Activated T-helper 1 cell treated with anti-CD3 and anti-CD28 coated beads, Interleukin-12 subunit alpha, Interleukin-12 subunit beta, Interleukin-2, Interleukin-4 antibody, amounts not matched to agents 30 ng/mL and 10 ng/mL and 1 ng/mL, durations not matched to agents 14 hours and 24 hours and 36 hours (primary cell): ENCODE measurements around the gene OSBPL1A. TPM values are rescaled to one million over a fixed set of nuclear protein-coding genes. Genes with fewer than 3 reads are reported as not detected.
A peak's percentile ranks its signal among the peaks of the same experiment; 100 is the strongest.
"Not testable (repeated sequence)": the region's sequence is repeated elsewhere in the genome, so short reads cannot be mapped to it uniquely, and the experiment has no call there.

Experiments
- DNase-seq: peaks from one replicate; pipeline ENCODE4 v3.0.0; 2021; ENCODE audit warnings: low spot score
- H3K27ac Mint-ChIP-seq: one replicate; pipeline ENCODE4 v1.8.0; 2021; ENCODE audit warnings: mild to moderate bottlenecking, mixed read lengths
- H3K27me3 Mint-ChIP-seq: one replicate; pipeline ENCODE4 v1.8.0; 2022; ENCODE audit warnings: mild to moderate bottlenecking, moderate library complexity, mixed read lengths; ENCODE audit not compliant: insufficient read depth
- H3K36me3 Mint-ChIP-seq: one replicate; pipeline ENCODE4 v1.8.0; 2021; ENCODE audit warnings: low read depth, mixed read lengths
- H3K4me1 Mint-ChIP-seq: one replicate; pipeline ENCODE4 v1.8.0; 2021; ENCODE audit warnings: low read depth, mixed read lengths
- H3K4me3 Mint-ChIP-seq: one replicate; pipeline ENCODE4 v1.8.0; 2021; ENCODE audit warnings: mild to moderate bottlenecking, moderate library complexity, mixed read lengths
- H3K9me3 Mint-ChIP-seq: one replicate; pipeline ENCODE4 v1.8.0; 2021; ENCODE audit warnings: mixed read lengths
- intact Hi-C: fragments of 100-400 bp; cut with micrococcal nuclease; formaldehyde crosslinking; loops from one replicate; pipeline ENCODE4 v1.15.1; 2024
- total RNA-seq: library from RNA; stranded (reverse); gene quantifications from 2 replicates; pipeline ENCODE4 v1.2.3, GENCODE V29; 2022

The OSBPL1A gene
- total RNA-seq, 1 donor from 2014 or later = 2.5 TPM

GRCh38 chr18:24395049-24395795, 2.4 kb downstream of the OSBPL1A start:
- Mint-ChIP-seq H3K27ac (no peak overlapping the region), H3K4me1 (peaks cover 12% of the 10 kb centered on the region), H3K27me3 (peaks cover 24% of the 10 kb centered on the region), H3K36me3 (no peaks in the 10 kb centered on the region), H3K9me3 (no peaks in the 10 kb centered on the region), H3K4me3 (no peak overlapping the region)
- DNase-seq = no peak
- intact Hi-C loops = no loop called here

DNA sequence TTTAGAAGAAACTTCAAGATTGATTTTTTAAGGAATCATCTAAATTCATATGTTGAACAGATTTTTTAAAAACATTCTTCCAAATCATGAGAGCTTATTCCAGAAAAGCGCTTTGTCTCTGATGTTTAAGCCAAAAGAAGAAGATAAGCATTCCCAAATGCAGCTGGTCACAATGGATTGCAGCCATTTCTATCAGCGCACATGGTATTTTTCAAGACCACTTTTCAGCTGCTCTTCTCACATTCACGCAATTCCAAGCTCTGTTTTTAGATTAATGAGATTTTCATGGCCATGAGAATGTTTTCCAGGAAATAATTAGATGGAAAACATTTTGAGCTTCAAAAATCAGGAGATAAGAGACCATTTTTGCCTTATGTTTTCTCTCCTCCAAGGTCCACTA, 8.7 kb downstream of the OSBPL1A start:
- Mint-ChIP-seq H3K4me1 (no peaks in the 10 kb centered on the region), H3K27ac (no peak overlapping the region), H3K36me3 (no peaks in the 10 kb centered on the region), H3K4me3 (no peak overlapping the region), H3K27me3 (peaks cover 6% of the 10 kb centered on the region), H3K9me3 (no peaks in the 10 kb centered on the region)
- no peak for DNase-seq
- intact Hi-C loops = loop anchor here (1.0 kb wide), 1 partner anchor 27 kb away; no protein-coding TSS in a partner anchor

DNA sequence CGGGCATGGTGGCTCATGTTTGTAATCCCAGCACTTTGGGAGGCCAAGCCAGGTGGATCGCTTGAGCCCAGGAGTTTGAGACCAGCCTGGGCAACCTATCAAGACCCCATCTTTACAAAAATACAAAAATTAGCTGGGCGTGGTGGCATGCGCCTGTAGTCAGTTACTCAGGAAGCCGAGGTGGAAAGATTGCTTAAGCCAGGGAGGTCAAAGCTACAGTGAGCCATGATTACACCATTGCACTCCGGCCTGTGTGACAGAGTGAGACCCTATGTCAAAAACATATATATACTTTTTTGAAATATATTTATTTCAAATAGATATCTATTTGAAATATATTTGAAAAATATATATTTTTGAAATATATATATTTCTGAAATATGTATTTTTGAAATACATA, 10.9 kb downstream of the OSBPL1A start:
- Mint-ChIP-seq H3K9me3 (no peaks in the 10 kb centered on the region), H3K36me3 (no peaks in the 10 kb centered on the region), H3K4me1 (no peaks in the 10 kb centered on the region), H3K27ac (no peak overlapping the region), H3K27me3 (peaks cover 6% of the 10 kb centered on the region), H3K4me3 (no peak overlapping the region)
- DNase-seq = no peak
- intact Hi-C loops = no loop called here

DNA sequence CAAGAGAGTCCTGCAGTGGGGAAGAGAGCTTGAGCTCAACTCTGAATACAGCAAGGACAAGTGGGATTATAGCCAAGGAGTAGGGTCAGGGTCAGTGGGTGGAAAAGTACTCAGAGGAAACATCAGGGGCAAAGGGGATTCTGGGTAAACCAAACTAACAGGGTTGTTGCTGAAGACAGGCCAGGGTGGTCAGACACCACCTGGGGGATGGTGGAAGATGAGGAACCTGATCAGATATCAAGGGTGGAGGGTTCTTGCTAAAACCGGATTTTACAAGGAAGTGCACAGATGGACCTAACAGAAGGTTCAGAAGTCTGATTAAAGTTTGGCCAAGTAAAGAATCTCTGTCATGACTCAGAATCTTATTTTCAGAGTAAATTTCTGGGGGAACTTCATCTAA, 16.5 kb downstream of the OSBPL1A start:
- Mint-ChIP-seq H3K4me1 (peaks cover 9% of the 10 kb centered on the region), H3K9me3 (no peaks in the 10 kb centered on the region), H3K36me3 (no peaks in the 10 kb centered on the region), H3K27me3 (peaks cover 2% of the 10 kb centered on the region), H3K27ac (no peak overlapping the region), H3K4me3 (no peak overlapping the region)
- no peak for DNase-seq
- intact Hi-C loops = no loop called here

- peaks cover under 1% of the 10 kb centered on the region for H3K27me3 Mint-ChIP-seq
- no peak overlapping the region for H3K27ac Mint-ChIP-seq
- H3K36me3 Mint-ChIP-seq = peaks cover 1% of the 10 kb centered on the region
- H3K9me3 Mint-ChIP-seq = no peaks in the 10 kb centered on the region
- no peak overlapping the region for H3K4me3 Mint-ChIP-seq
- peaks cover 9% of the 10 kb centered on the region for H3K4me1 Mint-ChIP-seq
- intact Hi-C loops = no loop called here
- no peak for DNase-seq
These were observed 17.4 kb downstream of the OSBPL1A start for GRCh38 chr18:24380163-24380747.

DNA sequence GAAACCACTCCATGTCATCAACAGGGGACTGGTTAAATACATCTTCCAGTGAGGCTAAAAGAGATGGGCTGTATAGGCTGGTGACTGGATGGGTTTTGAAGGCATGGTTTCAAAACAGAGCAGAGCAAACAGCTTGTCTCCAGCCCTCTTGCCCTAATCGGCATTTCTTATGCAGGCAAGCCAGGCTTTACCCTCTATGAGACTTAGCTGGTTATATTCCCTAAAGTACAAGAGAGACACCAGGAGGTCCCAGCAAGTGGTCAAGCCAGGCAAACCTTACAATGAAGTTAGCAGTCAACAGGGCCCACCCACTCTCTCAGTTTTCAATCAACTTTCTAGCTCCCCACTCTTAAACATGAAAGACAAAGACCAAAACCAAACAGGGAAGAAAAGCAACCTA, 19.0 kb downstream of the OSBPL1A start:
- Mint-ChIP-seq H3K27me3 (no peaks in the 10 kb centered on the region), H3K27ac (no peak overlapping the region), H3K9me3 (no peaks in the 10 kb centered on the region), H3K4me3 (no peak overlapping the region), H3K36me3 (peaks cover 1% of the 10 kb centered on the region), H3K4me1 (peaks cover 9% of the 10 kb centered on the region)
- intact Hi-C loops = no loop called here
- no peak for DNase-seq

- H3K27ac Mint-ChIP-seq, H3K4me3 Mint-ChIP-seq, H3K36me3 Mint-ChIP-seq, H3K27me3 Mint-ChIP-seq, DNase-seq, H3K9me3 Mint-ChIP-seq, intact Hi-C loops, H3K4me1 Mint-ChIP-seq: not testable (repeated sequence)
These were observed 21.1 kb downstream of the OSBPL1A start for GRCh38 chr18:24376531-24376930.

GRCh38 chr18:24373328-24373727, 24.3 kb downstream of the OSBPL1A start:
- H3K36me3 Mint-ChIP-seq = peaks cover 2% of the 10 kb centered on the region
- intact Hi-C loops = no loop called here
- peaks cover 4% of the 10 kb centered on the region for H3K27me3 Mint-ChIP-seq
- no peaks in the 10 kb centered on the region for H3K9me3 Mint-ChIP-seq
- no peak for DNase-seq
- H3K4me1 Mint-ChIP-seq = peaks cover 22% of the 10 kb centered on the region
- H3K27ac Mint-ChIP-seq = no peak overlapping the region
- no peak overlapping the region for H3K4me3 Mint-ChIP-seq

DNA sequence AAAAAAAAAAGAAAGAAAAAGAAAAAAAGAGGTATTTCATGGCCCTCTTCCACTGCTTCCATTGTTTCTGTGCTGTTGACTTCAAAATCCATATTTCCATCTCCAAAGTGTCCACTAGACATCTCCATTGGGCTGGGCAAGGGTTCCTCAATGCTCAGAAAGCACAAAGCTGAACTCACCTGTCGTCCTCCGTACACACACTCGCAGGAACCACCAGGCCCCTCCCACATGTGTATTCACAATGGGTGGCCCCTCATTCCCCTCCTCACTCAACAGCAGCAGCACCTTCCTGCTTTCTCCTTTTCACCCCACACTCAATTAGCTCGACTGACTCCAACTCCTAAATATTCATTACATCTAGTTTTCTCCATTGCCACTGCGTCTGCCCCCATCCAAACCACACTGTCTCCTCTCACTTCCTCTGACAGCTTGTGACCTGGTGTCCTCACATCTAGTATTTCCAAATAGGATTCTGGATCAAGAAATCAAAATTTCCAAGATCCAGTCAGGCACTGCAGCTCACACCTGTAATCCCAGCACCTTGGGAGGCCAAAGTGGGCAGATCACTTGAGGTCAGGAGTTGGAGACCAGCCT, 25.2 kb downstream of the OSBPL1A start:
- peaks cover 4% of the 10 kb centered on the region for H3K27me3 Mint-ChIP-seq
- peaks cover 23% of the 10 kb centered on the region for H3K4me1 Mint-ChIP-seq
- no peaks in the 10 kb centered on the region for H3K9me3 Mint-ChIP-seq
- H3K36me3 Mint-ChIP-seq = peaks cover 2% of the 10 kb centered on the region
- no peak overlapping the region for H3K4me3 Mint-ChIP-seq
- DNase-seq = no peak
- intact Hi-C loops = no loop called here
- no peak overlapping the region for H3K27ac Mint-ChIP-seq

DNA sequence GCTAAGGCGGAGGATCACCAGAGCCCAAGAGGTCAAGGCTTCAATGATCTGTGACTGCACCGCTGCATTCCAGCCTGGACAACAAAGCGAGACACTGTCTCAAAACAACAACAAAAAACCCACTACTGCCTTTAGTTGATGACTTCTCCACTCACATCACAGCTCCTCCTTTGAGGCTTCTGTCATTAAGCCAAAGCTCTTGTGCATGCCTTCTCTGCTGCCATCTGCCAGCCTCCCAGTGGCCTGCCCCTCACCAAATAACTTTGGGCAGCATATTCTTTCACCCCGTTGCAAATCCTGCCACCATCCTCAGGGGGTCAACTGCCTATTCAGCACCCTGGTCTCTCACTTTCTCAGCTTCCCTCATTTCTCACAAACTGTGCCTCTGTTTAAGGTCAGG, 27.5 kb downstream of the OSBPL1A start:
- Mint-ChIP-seq H3K36me3 (peaks cover 1% of the 10 kb centered on the region), H3K4me3 (no peak overlapping the region), H3K27ac (no peak overlapping the region), H3K4me1 (peaks cover 23% of the 10 kb centered on the region), H3K27me3 (peaks cover 7% of the 10 kb centered on the region), H3K9me3 (no peaks in the 10 kb centered on the region)
- no peak for DNase-seq
- intact Hi-C loops = no loop called here

DNA sequence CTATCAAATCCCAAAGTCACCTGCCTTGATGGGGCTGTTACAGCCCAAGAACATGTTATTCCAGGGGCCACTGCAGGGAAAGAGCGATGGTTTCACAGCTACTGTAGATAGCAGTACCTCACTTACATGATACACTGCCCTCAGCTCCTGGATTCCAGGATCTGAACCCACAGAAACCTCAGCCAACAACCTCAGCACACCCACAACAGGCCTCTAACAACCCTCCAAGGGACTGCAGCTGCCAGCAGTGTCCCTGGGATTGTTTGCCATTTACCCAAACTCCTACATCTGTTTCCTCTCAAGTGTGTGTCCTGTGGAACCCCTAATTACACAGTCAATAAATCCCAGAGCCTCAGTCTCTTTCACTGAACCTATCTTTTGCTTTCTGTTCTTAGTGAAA, 28.2 kb downstream of the OSBPL1A start:
- DNase-seq = no peak
- H3K36me3 Mint-ChIP-seq = peaks cover 1% of the 10 kb centered on the region
- H3K4me1 Mint-ChIP-seq = peaks cover 23% of the 10 kb centered on the region
- H3K27ac Mint-ChIP-seq = peak overlapping the region; percentile 35
- no peaks in the 10 kb centered on the region for H3K9me3 Mint-ChIP-seq
- no peak overlapping the region for H3K4me3 Mint-ChIP-seq
- H3K27me3 Mint-ChIP-seq = peaks cover 7% of the 10 kb centered on the region
- intact Hi-C loops = loop anchor here (1.0 to 2.0 kb wide), 5 partner anchors 29 to 314 kb away; partner anchors contain the start of gene HRH4

- Mint-ChIP-seq H3K27ac (peak overlapping the region; percentile 66), H3K9me3 (no peaks in the 10 kb centered on the region), H3K4me1 (peaks cover 23% of the 10 kb centered on the region), H3K4me3 (peak overlapping the region; percentile 41), H3K36me3 (peaks cover 1% of the 10 kb centered on the region), H3K27me3 (peaks cover 7% of the 10 kb centered on the region)
- intact Hi-C loops = loop anchor here (1.0 to 2.0 kb wide), 7 partner anchors 8 to 313 kb away; partner anchors contain the start of gene HRH4
- DNase-seq = peak; percentile 19
These were observed 28.9 kb downstream of the OSBPL1A start for GRCh38 chr18:24368749-24369148.

- Mint-ChIP-seq H3K27me3 (peaks cover 3% of the 10 kb centered on the region), H3K36me3 (peaks cover 1% of the 10 kb centered on the region)
- intact Hi-C loops = no loop called here
These were observed 31.3 kb downstream of the OSBPL1A start for GRCh38 chr18:24366328-24366727.

More at GRCh38 chr18:24366328-24366727, 31.3 kb downstream of the OSBPL1A start:
- Mint-ChIP-seq H3K4me1 (peaks cover 23% of the 10 kb centered on the region), H3K27ac (no peak overlapping the region), H3K4me3 (no peak overlapping the region), H3K9me3 (no peaks in the 10 kb centered on the region)
- DNase-seq = no peak
